Hematopoietic multipotent progenitor cell treated with erythropoietin and hydrocortisone succinate and interleukin-3 and kit ligand, for 17 days (in vitro differentiated cells): ENCODE results near the gene SLC25A28.
A peak's percentile ranks its signal among the peaks of the same experiment; 100 is the strongest.
"Not testable (repeated sequence)": the region's sequence is repeated elsewhere in the genome, so short reads cannot be mapped to it uniquely, and the experiment has no call there.

Experiments used
- DNase-seq: peaks from one replicate; pipeline ENCODE4 v3.0.0-alpha.2; 2015; ENCODE audit warnings: low spot score

SLC25A28 gene

DNA sequence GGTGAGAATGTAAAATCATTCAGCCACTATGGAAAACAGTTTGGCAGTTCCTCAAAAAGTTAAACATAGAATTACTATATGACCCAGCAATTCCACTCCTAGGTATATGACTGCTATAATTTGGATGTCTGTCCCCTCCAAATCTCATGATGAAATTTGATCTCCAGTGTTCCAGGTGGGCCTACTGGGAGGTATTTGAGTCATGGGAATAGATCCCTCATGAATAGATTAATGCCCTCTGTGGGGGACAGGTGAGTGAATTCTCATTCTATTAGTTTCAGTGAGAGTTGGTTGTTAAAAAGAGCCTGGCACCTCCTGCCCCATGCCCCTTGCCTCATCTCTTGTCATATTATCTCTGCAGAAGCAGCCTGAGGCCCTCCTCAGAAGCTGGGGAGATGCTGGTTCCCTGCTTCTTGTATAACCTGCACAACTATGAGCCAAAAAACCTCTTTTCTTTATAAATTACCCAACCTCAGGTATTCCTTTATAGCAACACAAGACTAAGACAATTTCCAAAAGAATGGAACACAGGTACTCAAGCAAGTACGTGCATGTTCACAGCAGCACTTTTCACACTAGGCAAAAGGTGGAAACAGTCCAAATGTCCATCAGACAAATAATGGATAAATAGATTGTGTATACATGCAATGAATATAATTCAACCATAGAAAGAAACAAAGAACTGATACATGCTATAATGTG, 8.8 kb upstream of the SLC25A28 start:
- no peak for DNase-seq

DNA sequence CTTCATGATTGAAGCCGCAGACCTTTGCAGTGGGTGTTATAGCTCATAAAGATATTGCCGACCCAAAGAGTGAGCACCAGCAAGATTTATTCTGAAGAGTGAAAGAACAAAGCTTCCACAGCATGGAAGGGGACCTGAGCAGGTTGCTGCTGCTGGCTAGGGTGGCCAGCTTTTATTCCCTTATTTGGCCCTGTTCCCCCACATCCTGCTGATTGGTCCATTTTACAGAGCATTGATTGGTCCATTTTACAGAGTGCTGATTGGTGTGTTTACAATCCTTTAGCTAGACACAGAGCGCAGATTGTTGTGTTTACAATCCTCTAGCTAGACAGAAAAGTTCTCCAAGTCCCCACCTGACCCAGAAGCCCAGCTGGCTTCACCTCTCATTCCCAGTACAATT, 4.9 kb upstream of the SLC25A28 start:
- not testable (repeated sequence) for DNase-seq

DNA sequence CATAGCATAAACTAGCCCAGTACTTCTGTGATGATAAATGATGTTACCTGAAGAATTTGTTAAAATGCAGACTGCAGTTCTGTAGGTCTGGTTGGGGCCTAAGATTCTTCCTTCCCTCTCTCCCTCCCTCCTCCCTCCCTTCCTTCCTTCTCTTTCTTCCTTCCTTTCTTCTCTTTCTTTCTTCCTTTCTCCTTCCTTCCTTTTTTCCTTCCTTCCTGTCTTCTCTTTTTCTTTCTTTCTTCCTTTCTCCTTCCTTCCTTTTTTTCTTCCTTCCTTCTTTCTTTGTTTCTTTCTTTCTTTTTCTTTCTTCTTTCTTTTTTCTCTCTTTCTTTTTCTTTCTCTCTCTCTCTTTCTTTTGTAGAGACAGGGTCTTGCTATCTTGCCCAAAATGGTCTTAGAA, 3.7 kb upstream of the SLC25A28 start:
- no peak for DNase-seq

GRCh38 chr10:99621454-99622251, 1.4 kb upstream of the SLC25A28 start:
- no peak for DNase-seq

- peak; percentile 86 for DNase-seq
Measured at GRCh38 chr10:99620711-99621453, 643 bp upstream of the SLC25A28 start.

DNA sequence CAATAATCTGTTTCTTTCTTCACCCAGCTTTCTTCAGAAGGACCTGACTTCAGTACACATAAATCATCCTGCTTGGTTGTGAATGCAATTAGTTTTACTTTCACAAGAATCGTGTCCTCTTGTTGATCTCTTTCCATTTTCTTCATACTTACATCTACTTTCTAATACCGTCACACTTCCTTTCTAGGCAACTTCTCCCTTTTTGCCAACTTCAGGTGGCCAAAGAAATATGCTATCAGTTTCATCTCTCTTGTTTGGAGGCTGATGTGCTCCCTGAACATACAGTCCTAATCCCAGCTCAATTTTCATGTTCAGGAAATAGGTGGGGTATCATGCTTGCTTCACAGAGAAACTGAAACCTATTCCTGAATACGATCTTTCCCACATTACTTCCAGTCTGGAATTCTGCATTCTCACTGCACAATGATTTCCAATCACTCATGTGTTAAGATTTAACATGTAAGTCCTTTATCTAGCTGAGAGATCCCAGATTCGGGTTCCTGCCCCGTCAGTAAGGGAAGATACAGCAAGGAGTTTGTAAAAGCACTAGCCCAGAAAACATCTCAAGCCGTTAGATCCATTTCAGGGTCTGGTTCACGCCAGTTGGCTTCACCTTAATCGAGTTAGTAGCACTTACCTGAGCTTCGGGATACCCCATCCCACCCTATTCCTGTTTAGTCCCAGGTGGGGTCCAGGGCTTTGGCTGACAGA, 994 bp downstream of the SLC25A28 start:
- peak; percentile 33 for DNase-seq

DNA sequence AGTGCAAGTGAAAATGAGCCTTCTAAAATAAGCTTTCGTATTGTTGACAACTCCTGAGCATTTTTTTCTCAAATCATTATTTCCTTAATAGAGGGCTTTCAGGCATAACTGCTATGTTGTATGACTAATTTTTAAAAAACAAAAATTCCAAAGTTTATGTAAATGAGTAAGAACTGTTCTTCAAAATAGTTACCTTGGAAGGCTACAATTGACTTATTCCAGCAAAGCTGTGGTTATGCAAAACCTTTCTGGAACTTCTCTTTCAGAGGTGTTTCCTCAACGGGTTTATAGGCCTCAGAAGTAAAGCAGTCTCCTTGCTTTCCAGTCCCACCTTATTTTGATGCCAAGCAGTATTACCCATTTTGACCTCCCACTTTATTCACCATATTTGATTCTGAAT, 2.5 kb downstream of the SLC25A28 start:
- no peak for DNase-seq

GRCh38 chr10:99615426-99615825, 4.8 kb downstream of the SLC25A28 start:
- DNase-seq = no peak

- DNase-seq = peak; percentile 77
Measured at GRCh38 chr10:99612167-99612831, 7.9 kb downstream of the SLC25A28 start.

DNA sequence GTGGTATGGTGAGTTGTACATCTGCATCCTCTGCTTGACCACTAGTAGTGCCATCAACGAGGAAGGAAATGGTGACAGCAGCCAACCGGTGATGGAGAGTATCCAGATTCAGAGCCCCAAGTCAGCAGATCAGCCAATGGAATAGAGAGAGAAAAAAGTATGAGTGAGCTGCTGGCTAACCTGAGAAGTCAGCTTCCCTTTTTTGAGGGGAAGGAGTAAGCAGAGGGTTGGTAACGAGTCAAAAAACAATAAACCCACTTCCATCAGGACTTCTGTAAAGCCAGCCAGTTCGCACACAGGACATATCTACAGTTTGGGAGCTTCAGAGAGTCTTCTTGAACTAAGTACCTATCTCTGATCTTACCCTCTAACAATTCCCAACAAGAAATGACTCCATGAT, 8.9 kb downstream of the SLC25A28 start:
- DNase-seq = no peak

DNA sequence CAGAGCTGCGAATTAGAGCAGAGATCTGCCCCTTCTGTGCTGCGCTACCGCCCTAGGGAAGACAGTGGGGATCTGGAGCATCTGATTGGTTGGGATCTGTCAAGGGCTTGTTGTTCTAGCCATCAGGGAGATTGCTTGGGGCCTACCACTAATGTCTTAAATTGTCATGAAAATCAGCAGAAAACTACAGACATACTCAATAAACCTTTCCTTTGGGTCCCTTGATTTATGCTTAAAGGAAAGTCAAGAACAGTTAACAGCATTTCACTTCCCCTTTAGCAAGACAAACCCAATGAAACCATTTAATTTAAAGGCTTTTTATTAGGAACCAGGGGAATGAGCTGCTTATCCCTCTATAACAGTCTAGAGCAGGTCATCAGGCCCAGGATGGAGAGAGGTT, 10.0 kb downstream of the SLC25A28 start:
- DNase-seq = no peak

GRCh38 chr10:99609186-99609585, 11.1 kb downstream of the SLC25A28 start:
- no peak for DNase-seq

DNA sequence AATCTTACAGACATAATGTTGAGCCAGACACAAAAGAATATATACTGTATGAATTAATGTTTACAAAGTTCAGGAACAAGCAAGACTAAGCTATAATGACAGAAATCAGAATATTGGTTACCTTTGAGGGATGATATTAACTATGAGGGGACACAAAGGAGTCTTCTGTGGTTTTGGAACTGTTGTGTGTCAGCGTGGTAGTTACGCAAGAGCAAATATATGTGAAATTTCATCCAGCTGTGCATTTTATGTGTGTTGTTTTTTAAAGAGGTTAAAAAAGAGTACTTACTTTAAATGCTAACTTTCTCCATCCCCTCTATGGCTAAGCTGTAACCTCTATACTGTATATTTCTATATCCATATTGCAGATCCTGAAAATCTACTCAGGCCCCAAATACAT, 14.9 kb downstream of the SLC25A28 start:
- no peak for DNase-seq

DNA sequence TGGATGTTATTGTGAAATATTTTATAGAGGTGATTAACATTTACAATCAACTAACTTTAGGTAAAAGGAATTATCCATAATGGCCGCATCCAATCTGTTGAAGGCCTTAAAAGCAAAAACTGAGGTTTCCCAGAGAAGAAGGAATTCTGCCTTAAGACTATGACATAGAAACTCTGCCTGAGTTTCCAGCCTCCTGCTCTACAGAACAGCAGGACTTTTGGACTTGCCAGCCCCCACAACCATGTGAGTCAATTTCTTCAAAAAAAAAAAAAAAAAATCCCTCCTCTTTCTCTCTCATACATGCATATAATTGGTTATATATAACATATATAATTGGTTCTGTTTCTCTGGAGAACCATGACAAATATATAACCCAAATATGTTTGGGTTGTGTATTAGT, 15.4 kb downstream of the SLC25A28 start:
- DNase-seq = no peak

GRCh38 chr10:99598781-99599509, 21.3 kb downstream of the SLC25A28 start:
- no peak for DNase-seq

- DNase-seq = no peak
Measured at GRCh38 chr10:99598011-99598410, 22.2 kb downstream of the SLC25A28 start.

GRCh38 chr10:99596708-99597107, 23.5 kb downstream of the SLC25A28 start:
- DNase-seq = not testable (repeated sequence)

- DNase-seq = no peak
Measured at GRCh38 chr10:99595770-99596465, 24.3 kb downstream of the SLC25A28 start.

GRCh38 chr10:99595236-99595635, 25.0 kb downstream of the SLC25A28 start:
- no peak for DNase-seq

DNA sequence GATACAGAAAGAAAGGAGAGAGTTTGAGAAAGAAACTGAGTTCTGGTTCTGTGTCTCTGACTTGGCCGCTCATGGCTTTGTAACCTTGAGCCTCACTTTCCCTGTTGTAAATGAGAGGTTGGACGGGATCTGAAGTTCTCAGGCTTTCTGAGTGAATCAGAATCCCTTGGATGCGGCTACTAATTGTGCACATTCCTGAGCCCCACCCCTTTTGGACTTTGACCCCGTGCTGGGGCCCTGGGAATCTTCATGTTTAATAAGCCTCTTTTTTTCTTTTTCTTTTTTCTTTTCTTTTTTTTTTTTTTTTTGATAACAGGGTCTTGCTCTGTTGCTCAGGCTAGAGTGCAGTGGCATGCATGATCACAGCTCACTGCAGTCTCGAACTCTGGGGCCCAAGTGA, 26.9 kb downstream of the SLC25A28 start:
- DNase-seq = no peak
